CD4-positive, alpha-beta T cell treated with Interleukin-12 subunit alpha and Interleukin-12 subunit beta, for 1 hour (primary cell): ENCODE measurements around the gene SBF2.
"Not testable (repeated sequence)": the region's sequence is repeated elsewhere in the genome, so short reads cannot be mapped to it uniquely, and the experiment has no call there.

Source experiments
- DNase-seq: peaks from one replicate; pipeline ENCODE4 v3.0.0-alpha.2; 2020

The SBF2 gene

DNA sequence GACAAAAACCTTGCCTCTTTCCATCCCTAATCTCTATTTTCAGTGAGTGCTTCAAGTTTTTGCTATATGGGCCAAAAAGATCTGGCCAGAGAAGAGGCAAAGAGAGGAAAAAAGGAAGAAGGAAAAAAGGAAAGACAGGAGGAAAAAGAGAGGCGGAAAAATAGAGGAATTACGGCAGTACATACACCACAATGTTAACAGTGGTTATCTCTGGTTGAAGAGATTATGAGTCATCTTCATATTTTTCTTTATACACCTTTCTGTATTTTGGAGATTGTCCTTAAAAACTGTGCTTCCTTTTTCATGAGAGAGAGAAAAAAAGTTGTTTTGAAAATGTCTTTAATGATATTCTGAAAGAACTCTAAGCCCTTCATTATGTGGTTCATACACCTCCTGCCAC is 133.7 kb downstream of the SBF2 start:
- no peak for DNase-seq

DNA sequence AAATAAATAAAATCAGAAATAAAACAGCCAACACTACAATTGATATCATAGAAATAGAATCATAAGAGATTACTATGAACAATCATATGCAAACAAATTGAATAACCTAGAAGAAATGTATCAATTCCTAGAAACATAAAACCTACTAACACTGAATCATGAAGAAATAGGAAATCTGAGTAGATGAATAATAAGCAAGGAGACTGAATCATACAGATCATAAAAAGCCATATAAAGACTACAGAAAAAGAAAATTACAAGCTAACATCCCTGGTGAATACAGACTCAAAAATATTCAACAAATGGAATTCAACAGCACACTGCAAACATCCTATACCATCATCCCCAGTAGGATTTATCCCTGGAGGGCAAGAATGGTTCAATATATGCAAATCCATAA is 135.6 kb downstream of the SBF2 start:
- DNase-seq, result no peak

DNA sequence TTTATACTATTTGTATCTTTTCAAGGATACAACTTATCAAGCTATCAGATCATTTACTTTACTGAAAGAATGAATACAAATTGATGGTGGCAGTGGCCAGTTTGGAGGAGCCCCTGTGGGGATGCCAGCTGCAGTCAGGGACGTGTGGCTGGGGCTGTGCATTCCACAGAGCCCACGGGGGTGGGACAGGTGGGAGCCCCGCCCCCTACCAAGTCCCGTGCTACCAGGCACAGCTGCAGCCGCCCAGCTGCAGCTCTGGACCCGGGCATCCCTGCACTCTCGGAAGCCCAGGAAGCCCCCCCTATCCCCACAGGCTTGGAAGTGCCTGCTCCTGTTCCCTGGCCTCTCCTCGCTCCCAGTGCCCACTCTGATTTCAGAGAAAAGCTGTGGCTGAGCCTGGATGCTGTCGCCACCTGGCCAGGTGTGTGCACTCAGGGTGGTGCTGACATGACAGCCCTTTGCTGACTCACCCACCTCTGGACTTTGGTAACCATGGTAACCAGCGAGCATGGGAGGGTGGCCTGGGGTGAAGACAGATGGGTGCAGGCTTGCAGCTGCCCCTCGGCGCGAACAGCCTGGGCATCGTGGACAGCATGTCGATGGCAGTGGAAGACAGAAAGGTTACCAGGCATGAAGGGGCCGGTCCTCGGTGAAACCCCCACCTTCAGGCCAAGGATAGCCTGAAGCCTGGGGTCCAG is 138.1 kb downstream of the SBF2 start:
- no peak for DNase-seq

DNA sequence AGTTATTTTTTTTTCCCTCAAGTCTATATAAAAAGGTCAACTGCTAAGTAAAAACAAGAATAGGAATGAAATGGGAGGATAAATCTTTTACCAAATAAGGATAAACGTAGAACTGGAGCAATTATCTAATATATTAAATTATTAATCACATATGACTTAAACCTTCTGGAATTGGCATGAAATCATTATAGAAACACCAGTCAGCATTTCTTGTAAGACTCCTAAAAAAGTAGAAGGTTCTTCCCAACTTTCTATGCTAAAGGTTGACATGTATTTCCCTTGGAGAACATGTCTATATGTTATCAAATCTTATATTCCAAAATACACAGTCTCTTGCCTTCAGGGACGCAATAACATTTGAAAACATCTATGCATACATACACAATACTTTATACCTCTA is 143.2 kb downstream of the SBF2 start:
- DNase-seq, result no peak

DNA sequence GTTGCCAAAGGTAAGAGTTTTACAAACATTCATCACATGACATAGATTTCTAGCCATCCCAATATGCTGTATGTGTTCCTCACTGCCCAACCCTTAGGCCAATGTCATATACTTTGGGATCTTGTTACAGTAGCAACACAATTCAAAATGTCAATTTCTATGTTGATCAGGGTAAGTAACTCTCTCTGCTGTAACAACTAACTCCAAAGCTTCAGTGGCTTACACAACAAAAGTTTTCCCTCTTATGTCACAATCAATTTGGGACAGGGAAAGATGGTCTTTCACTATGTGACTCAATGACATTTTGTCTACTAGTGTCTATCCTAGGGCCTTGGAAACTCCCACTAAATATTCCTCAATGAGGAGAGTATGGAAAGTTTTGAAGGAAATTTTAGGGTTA is 144.5 kb downstream of the SBF2 start:
- no peak for DNase-seq

DNA sequence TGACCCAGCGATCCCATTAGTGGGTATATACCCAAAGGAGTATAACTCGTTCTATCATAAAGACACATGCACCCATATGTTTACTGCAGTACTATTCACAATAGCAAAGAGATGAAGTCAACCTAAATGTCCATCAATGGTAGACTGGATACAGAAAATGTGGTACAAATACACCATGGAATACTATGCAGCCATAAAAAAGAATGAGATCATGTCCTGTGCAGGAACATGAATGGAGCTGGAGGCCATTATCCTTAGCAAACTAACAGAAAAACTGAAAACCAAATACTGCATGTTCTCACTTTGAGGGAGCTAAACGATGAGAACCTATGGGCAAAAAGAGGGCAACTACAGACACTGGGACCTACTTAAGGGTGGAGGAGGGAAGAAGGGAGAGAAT is 146.8 kb downstream of the SBF2 start:
- DNase-seq, result no peak

DNA sequence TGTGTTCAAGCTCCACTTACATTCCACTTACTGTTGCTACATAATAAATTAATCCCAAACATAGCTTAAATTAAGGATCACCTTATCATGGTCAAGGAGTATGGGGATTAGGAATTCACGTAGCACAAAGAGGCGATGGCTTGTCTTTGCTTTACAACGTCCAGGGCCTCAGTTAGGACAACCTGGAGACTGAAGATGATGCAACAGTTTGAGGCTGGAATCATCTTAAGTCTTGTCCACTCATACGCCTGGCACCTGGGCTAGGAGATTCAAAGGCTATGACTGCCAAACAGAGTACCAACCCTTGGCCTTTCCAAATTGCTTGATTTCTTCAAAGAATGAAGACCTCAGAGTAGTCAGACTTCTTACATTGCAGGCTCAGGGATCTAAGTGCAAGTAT is 149.1 kb downstream of the SBF2 start:
- no peak for DNase-seq

DNA sequence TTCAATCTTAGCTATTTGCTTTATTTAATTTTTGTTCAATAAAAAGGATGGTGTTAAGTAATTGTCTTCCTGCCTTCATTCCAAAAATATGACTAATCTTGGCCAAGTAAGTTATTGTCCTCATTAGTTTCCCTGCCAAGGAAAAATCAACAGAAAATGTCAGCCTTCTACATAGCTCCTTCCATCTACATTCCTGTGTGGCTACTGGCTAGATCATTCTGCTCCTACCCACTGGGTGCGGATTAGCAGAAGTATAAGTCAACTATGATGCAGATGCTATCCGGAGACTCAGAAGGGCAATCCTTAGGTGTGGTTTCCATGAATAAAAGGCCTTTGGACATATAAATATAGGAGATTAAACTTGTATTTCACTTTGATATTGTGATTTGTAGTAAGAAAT is 154.4 kb downstream of the SBF2 start:
- no peak for DNase-seq

DNA sequence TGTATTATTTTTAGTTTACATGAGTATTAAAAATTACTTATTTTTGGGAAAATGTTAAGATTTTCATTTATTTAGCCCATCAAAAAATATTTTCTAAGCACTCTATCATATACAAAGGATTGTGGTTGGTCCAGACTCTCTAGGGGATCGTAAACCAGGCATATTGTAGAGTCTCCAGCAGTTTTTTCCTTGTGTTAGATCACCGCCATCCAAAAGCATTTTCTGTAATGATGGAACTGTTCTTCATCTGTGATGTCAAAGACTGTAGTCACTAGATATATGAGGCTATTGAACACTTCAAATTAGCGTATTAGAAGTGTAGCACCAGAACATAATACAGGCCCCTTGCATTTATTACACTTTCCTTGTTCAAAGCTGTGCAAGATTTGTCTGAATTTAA is 154.9 kb downstream of the SBF2 start:
- no peak for DNase-seq

DNA sequence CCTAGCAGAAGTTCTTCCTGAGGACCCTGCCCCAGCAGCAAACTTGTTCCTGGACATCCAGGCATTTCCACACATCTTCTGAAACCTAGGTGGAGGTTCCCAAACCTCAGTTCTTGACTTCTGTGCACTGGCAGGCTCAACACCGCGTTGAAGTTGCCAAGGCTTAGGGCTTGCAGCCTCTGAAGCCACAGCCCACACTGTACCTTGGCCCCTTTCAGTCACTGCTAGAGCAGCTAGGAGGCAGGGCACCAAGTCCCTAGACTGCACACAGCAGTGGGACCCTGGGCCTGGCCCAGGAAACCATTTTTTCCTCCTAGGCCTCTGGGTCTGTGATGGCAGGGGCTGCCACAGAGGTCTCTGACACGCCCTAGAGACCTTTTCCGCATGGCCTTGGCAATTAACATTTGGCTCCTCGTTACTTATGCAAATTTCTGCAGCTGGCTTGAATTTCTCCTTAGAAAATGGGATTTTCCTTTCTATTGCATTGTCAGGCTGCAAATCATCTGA is 159.0 kb downstream of the SBF2 start:
- DNase-seq, result no peak

DNA sequence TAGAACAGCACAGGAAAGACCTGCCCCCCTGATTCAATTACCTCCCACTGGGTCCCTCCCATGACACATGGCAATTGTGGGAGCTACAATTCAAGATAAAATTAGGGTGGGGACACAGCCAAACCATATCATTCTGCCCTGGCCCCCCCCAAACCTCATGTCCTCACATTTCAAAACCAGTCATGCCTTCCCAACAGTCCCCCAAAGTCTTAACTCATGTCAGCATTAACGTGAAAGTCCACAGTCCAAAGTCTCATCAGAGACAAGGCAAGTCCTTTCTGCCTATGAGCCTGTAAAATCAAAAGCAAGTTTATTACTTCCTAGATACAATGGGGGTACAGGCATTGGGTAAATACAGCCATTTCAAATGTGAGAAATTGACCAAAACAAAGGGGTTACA is 159.8 kb downstream of the SBF2 start:
- not testable (repeated sequence) for DNase-seq

DNA sequence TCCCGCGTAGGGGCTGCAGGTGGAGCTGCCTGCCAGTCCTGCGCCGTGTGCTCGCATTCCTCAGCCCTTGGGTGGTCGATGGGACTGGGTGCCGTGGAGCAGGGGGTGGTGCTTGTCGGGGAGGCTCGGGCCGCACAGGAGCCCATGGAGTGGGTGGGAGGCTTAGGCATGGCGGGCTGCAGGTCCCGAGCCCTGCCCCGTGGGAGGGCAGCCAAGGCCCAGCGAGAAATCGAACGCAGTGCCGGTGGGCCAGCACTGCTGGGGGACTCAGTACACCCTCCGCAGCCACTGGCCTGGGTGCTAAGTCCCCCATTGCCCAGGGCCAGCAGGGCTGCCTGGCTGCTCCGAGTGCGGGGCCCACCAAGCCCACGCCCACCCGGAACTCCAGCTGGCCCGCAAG is 160.8 kb downstream of the SBF2 start:
- DNase-seq, result not testable (repeated sequence)

DNA sequence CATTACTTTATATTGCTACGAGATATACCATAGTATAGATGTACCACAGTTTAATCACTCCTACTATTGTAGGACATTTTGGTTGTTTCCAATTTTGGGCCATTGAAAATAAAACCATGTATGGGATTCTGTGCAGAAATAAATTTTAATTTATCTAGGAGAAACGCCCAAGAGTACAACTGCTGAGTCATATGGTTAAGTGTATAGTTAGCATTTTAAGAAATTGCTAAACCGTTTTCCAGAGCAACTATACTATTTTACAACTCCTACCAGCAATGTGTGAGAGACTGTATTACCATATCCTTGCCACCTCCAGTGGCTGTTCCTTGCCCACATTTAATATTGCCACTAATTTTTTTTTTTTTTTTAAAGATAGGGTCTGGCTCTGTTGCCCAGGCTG is 163.1 kb downstream of the SBF2 start:
- no peak for DNase-seq

DNA sequence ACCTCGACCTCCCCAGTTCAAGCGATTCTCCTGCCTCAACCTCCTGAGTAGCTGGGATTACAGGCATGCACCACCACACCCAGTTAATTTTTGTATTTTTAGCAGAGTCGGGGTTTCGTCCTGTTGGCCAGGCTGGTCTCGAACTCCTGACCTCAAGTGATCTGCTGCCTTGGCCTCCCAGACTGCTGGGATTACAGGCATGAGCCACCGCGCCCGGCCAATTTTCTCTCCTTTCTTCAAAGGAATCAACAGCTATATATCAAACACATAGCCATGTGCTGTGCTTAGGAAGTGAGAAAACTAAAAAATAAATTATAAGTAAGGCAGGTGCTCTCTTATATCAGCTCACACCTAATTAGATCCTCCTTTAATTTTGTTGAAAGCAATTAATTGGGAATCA is 164.8 kb downstream of the SBF2 start:
- DNase-seq, result not testable (repeated sequence)

DNA sequence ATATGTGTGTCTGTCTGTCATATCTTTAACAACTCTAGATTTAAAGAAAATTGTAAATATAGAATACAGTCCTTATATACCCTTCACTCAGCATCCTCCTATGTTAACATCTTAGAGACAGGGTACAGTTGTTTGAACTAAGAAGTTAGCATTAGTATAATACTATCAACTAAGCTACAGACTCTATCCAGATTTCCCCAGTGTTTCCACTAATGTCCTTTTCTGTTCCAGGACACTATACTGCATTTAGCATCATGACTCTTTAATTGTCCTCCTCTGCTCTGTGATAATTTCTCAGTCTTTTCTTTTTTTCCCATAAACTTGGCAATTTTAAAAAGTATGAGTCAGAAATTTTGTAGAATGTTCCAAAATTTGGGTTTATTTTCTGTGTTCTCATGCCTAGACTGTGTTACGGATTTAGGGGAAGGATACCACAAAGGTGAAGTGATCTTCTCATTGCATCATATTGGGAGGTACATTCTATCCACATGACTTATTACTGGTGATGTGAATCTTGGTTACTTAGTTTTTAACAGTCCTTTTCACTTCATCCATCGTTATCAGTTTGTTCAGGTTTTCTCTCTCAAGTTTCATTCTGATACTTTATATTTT is 168.4 kb downstream of the SBF2 start:
- no peak for DNase-seq

DNA sequence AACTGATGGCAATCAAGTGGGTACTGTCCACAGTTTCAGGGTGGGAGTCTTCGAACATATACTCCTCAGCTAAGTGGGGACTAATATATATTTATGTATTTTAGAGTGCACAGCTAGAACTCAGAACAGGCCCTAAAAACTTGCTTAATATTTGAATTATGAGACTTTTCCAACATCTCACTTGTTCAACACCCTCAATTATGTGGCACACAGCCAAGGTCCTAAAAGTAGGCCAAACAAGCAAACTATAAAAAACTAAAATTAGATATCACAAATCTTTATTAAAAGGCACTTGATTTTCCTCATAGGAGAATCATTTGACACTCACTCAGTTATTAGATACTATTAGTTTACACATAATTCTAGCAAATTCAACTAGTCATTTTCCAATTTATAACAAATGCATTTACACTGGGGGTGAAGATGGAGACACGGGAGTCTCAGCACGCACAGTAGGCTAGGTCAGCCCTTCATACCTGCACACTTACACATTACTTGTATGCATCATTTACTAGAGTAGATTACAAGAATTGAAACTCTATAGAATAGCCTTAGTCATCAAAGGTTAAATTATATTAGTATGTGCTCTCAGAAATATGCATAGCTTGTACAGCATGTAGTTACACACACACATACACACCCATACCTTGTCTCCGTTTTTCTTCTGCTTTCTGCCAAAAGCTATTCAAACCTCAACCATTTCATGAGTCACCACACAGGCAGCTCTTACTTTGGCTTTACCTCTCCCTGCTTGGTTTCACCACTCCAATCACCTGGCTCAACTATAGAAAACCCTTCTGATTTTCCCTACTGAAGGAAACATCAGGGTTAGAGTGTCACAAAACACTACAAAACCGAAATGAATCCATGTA is 171.5 kb downstream of the SBF2 start:
- DNase-seq, result no peak

DNA sequence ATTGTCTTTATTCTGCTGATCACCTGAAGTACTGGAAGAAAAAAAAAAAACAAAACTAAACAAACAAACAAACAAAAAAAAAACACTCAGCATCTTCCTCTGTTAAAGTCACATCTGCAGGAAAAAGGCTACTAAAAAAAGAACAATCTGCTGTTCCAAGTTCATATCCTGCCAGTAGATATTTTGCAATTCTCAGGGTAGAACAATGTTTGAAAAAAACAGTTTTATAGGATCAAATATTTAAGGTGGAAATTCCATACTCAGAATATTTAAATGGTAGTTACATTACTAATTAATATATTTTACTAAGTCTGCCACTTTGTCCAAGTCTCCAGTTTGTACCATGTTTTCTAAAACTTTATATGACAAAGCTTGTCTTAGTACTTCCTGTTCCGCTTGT is 175.2 kb downstream of the SBF2 start:
- no peak for DNase-seq

DNA sequence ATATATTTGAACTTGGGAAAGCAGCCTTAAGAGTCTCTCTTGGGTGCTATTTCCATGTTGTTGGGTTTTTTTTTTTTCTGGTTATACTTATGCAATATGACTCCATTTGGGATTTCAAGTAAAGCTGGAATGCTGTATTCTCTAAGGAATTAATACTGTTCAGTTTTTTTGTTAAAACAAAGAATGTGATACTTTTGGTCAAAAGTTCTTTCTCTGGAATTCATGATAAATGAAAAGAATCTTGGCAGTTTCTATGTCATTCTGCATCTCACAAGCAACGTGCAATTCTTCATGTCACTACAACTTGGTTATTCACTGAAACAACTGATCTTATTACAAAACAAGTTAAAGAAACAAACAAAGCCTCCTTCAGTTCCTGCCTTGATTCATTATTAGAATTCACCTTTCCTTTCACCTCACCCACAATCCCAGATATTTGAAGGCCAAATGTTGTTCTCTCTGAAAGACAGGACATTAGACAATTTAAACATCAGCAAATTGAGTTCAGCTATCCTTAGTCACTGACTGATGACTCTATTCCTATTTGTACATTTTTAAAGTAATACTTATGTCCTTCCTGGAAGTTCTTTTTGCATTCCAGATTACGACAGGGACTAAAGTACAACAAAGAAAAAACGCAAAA is 176.2 kb downstream of the SBF2 start:
- DNase-seq, result no peak

DNA sequence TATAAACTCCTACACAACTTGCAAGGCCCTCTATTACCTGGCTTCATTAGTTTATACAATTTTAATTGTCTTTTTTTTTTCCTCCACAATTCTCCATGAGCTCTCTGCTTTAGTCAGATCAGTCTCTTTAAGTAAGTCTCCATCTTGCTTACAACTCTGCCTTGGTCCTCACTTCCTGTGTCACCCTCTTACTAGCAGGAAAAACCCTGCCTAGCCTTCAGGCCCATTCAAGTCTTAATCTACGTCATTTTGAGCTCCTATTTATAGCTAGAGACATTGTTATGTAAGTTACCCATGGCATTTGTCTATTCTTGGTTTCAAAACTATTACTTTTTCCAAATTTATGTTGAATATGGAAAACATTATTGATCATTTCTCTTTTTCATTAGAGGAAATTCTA is 177.4 kb downstream of the SBF2 start:
- no peak for DNase-seq

DNA sequence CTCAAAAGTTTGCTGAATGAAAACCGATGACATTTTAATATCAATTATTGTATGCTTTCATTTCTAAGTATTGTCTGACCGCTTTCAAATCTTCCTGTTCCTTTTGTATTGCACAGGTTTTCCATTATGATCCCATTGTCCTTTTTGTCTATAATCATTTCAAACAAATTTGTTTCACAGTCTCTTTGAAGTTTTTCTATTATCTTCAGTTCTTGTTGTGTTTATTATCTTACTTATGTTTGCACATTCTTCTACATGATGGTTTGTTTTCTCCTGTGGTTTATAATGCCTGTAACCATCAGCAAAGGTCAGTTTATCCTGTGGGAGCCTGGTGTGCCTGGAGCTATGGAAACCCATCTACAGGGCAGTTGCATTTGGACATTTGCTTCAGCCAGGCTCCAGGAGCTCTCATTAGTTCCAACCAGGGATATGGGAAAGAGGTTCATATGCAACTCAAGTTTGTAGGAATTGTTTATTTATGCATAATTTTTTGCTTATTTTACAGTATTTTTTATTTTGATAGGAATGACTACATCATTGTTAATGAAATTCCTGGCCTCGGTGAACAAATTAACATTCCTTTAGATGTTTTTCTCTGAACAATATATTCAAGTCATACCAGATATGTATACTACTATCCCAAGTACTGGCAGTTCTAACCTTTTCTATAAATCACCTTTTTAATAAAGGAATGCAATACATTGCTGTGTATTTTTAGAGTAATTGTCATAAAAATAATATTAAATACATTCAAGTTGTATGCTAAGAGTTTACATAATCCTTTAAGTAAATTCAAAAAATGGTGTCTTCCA is 179.2 kb downstream of the SBF2 start:
- no peak for DNase-seq

DNA sequence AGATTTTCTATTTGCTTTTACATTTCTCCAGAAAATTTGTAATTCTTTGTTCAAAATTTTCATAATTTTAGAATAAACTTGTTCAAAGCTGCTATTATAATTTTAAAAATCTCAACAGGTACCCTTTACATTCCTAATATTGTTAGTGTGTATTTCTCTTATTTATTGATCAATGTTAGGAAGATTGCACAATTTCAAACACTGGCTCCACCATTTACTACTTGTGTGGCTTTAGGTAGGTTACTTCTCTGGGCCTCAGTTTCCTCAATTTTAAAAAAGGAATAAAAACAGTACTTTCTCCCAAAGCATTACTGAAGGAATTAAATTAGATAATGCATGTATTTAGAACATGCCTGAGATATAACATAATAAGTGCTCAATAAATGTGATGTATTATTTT is 180.2 kb downstream of the SBF2 start:
- no peak for DNase-seq

DNA sequence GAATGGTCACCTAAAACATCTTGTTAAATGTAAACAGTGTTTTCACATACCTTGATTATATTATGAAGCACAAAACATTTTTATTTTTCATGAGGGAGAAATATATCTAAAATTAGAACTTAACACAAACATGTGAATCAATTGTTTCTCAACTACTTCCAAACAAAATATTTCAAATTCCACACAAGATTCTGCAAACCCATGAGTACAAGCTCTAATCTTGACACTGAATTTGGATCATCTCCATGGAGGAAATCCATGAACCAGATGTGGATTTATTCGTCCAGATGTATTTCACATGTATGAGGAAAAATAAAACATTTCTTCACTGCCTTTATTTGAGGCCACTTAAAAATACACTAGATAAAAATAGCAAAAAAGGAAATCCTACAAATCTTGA is 184.2 kb downstream of the SBF2 start:
- DNase-seq, result no peak
